ENCODE measurements around the gene STOX1.
"Not testable (repeated sequence)": the region's sequence is repeated elsewhere in the genome, so short reads cannot be mapped to it uniquely, and the experiment has no call there.

Gene STOX1

GRCh38 chr10:68897336-68897741 is 70.0 kb downstream of the STOX1 start:
- DNase-seq = peak; percentile 39

DNA sequence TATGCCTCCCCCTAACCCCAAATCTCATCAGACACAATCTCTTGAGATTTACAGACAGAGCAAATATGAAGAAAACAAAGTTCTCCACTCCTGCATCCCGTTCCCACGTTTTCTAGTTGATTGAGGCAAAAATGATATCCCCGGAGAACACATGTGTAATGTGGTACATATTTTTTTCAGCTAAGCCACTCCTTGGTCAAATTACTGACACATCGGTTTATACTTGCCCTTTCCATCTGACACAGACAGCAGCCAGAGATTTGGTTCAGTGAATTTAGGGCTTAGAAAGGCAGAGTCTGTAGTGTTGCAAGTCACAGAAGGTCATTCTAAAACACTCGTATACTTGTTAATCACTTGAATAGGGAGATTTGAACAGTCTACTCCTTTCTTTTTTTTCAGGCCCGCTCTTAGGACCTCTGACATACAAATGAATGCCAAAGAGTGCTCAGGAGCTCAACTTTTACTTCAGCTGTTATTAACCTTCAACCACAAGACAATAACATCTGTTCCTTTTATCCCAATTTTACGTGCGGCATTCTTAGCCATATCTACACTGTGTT is 71.9 kb downstream of the STOX1 start:
- no peak for DNase-seq

DNA sequence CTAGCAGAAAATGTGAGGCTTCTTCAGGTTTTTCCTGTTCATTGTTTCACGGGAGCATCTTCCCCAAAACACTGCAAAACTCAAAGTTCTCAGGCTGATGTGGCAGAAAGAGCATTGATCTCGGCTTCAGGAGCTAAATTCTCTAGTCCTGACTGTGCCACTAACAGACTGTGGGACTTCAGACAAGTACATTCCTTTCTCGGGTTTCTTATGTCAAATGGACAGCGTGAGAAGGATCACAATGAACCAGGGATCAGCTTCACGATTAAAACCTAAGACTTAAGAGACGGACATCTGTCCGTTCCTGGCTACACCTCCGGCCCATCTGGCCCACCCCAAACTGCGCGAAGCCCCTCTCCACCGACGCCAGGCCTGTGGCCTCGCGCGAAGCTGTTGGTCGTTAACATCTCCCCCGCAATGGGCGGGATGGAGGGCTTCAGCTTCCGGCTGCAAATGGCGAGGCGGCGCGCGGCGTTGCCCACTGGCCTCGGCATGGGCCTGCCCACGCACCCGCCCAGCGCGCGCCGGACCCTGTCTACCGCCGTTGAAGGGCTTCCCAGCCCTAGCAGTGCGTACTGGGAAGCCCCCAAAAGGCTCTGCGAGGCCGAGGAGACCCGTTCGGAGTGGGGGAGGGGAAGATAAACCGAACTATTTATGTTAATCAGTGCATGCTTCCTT is 73.2 kb downstream of the STOX1 start:
- DNase-seq = no peak

GRCh38 chr10:68901105-68901927 is 74.0 kb downstream of the STOX1 start, which contains the start of gene DDX50:
Gene DDX50, plus strand, starts transcription at chr10:68901315. Its CDS starts 70 bp downstream, at chr10:68901385.
- DNase-seq = peak; percentile 98

GRCh38 chr10:68902382-68902781 is 75.1 kb downstream of the STOX1 start:
- no peak for DNase-seq

DNA sequence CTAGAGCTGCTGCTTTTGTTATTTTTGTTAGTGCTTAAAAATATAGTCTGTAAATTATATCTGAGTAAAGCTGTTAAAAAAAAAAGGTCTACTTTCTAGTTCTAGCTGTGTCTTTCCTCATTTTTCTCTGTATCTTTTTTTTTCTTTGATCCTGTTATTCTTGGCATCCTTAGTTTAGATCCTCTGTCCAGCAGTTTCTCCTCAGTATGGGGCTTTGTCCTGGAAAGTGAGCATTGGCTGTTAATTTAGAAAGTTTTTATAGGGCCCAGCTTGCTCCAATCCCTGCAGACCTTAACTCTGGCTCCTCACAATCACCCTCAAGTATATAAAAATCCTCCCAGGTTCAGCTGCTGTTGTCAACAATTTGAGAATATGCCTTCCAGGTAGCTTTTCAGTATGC is 97.3 kb downstream of the STOX1 start:
- DNase-seq = no peak

GRCh38 chr10:68925489-68925888 is 98.2 kb downstream of the STOX1 start:
- no peak for DNase-seq

- not testable (repeated sequence) for DNase-seq
These were observed 101.8 kb downstream of the STOX1 start for GRCh38 chr10:68929157-68929556.

- not testable (repeated sequence) for DNase-seq
These were observed 102.6 kb downstream of the STOX1 start for GRCh38 chr10:68929888-68930287.

GRCh38 chr10:68932860-68933259 is 105.5 kb downstream of the STOX1 start:
- DNase-seq = not testable (repeated sequence)

DNA sequence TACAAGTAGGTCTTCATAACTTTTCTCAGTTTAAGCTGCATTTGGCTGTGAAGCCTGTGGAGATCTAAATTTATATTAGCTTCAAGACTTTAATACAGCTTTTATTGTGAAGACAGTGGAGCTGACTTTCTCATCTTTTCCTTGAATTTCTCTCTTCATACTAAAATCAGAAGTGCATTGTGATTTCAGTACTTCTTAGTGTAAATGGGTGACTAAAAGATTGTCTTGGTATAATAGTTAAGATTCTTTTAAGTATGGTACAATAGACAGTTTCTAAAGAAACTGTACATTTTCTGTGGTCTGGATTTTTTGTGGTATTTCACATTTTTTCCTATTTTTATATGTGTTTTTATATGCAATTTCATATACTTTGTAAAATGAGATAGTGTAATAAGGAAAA is 107.7 kb downstream of the STOX1 start:
- DNase-seq = no peak

DNA sequence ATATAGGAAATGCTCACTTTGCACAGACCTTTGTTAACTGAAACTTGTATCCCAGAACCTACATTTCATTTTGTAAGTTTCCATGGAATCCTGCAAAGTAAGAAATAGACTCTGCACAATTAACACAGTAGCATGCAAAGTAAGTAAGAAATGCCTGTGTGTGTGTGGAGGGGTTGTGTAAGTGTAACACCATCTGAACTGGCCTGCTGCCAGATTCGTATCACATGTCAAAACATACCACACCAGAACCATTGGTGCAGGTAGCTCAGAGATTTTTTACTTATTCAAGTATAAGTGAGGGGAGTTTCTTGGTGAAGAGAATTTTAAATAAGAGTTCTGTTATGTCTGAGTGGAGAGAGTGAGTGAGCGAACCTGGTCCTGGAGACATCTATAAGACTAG is 110.8 kb downstream of the STOX1 start:
- no peak for DNase-seq

GRCh38 chr10:68938884-68939283 is 111.6 kb downstream of the STOX1 start:
- DNase-seq = no peak

- DNase-seq = not testable (repeated sequence)
These were observed 113.6 kb downstream of the STOX1 start for GRCh38 chr10:68940917-68941316.
